ENCODE data around the gene YIF1B. TPM values are rescaled to one million over a fixed set of nuclear protein-coding genes. Genes with fewer than 3 reads are reported as not detected.
A peak's percentile ranks its signal among the peaks of the same experiment; 100 is the strongest.
"Not testable (repeated sequence)": the region's sequence is repeated elsewhere in the genome, so short reads cannot be mapped to it uniquely, and the experiment has no call there.

YIF1B gene
- total RNA-seq (22.9 TPM), polyA plus RNA-seq (10 to 100 TPM; 34.4 to 47.7 (median 36.8) TPM)

GRCh38 chr19:38315657-38316476, at the start of gene YIF1B:
YIF1B (minus strand) TSS chr19:38315947; CDS start chr19:38315917, 30 bp downstream.
- Mint-ChIP-seq H3K36me3 (peaks cover 8% of the 10 kb centered on the region), H3K4me1 (peaks cover 9 to 59% (median 37%) of the 10 kb centered on the region in 4 donors), H3K27me3 (no peaks in the 10 kb centered on the region), H3K27ac (peak within 1 kb of the TSS; percentile 95 to 99 (median 98)), H3K4me3 (peak within 1 kb of the TSS; percentile 87 to 99 (median 94)), H3K9me3 (peaks cover 0 to 1% (median 0%) of the 10 kb centered on the region in 7 donors)
- ATAC-seq (ENCODE audit: low read depth in 2 of 2) (peak; percentile 88 to 90), DNase-seq (peak; percentile 92 to 98 (median 95))
- Histone ChIP-seq H3K4me1 (ENCODE audit: control insufficient read depth, insufficient read depth, low read length, poor library complexity, severe bottlenecking) (peaks cover 44% of the 10 kb centered on the region), H3K9me3 (ENCODE audit: control insufficient read depth in 2 of 2, low read length in 2 of 2) (no peaks in the 10 kb centered on the region), H3K4me3 (ENCODE audit: low read depth, low read length) (peak within 1 kb of the TSS; percentile 86), H3K27ac (ENCODE audit: insufficient read depth, low read length, poor library complexity, severe bottlenecking) (peak within 1 kb of the TSS; percentile 91), H3K36me3 (ENCODE audit: control insufficient read depth, insufficient read depth, low read length) (no peaks in the 10 kb centered on the region), H3K27me3 (ENCODE audit: control insufficient read depth, insufficient read depth, low read length) (no peaks in the 10 kb centered on the region)

- not testable (repeated sequence) for DNase-seq; H3K9me3 Mint-ChIP-seq; ATAC-seq (ENCODE audit: low read depth in 2 of 2); H3K36me3 ChIP-seq (ENCODE audit: control insufficient read depth, insufficient read depth, low read length); H3K27me3 ChIP-seq (ENCODE audit: control insufficient read depth, insufficient read depth, low read length); H3K9me3 ChIP-seq (ENCODE audit: control insufficient read depth in 2 of 2, low read length in 2 of 2); H3K27ac ChIP-seq (ENCODE audit: insufficient read depth, low read length, poor library complexity, severe bottlenecking); H3K27ac Mint-ChIP-seq; H3K36me3 Mint-ChIP-seq
- H3K4me1 Mint-ChIP-seq = peaks cover 0 to 18% (median 6%) of the 10 kb centered on the region in 4 donors
- peaks cover 37% of the 10 kb centered on the region for H3K27me3 Mint-ChIP-seq
- peak overlapping the region in 3 of 4 donors; percentile 4 to 62 (median 31) for H3K4me3 Mint-ChIP-seq
- H3K4me3 ChIP-seq (ENCODE audit: low read depth, low read length) = peak overlapping the region; percentile 37
- H3K4me1 ChIP-seq (ENCODE audit: control insufficient read depth, insufficient read depth, low read length, poor library complexity, severe bottlenecking) = peaks cover 18% of the 10 kb centered on the region
Observed at GRCh38 chr19:38362946-38363688, 47.4 kb upstream of the YIF1B start.

GRCh38 chr19:38362076-38362945, 46.6 kb upstream of the YIF1B start:
- no peaks in the 10 kb centered on the region for H3K27me3 ChIP-seq (ENCODE audit: control insufficient read depth, insufficient read depth, low read length)
- peak overlapping the region; percentile 37 for H3K4me3 ChIP-seq (ENCODE audit: low read depth, low read length)

GRCh38 chr19:38361633-38362075, 45.9 kb upstream of the YIF1B start:
- Histone ChIP-seq H3K4me1 (ENCODE audit: control insufficient read depth, insufficient read depth, low read length, poor library complexity, severe bottlenecking) (peaks cover 18% of the 10 kb centered on the region), H3K27me3 (ENCODE audit: control insufficient read depth, insufficient read depth, low read length) (no peaks in the 10 kb centered on the region), H3K9me3 (ENCODE audit: control insufficient read depth in 2 of 2, low read length in 2 of 2) (no peaks in the 10 kb centered on the region), H3K36me3 (ENCODE audit: control insufficient read depth, insufficient read depth, low read length) (no peaks in the 10 kb centered on the region), H3K27ac (ENCODE audit: insufficient read depth, low read length, poor library complexity, severe bottlenecking) (no peak overlapping the region), H3K4me3 (ENCODE audit: low read depth, low read length) (peak overlapping the region; percentile 26)
- Mint-ChIP-seq H3K4me1 (peaks cover 0 to 18% (median 6%) of the 10 kb centered on the region in 4 donors), H3K27ac (no peak overlapping the region), H3K9me3 (peaks cover 0 to 3% (median 0%) of the 10 kb centered on the region in 7 donors), H3K36me3 (no peaks in the 10 kb centered on the region), H3K27me3 (peaks cover 36% of the 10 kb centered on the region), H3K4me3 (peak overlapping the region; percentile 54 to 87 (median 80))
- ATAC-seq (ENCODE audit: low read depth in 2 of 2) = peak; percentile 62 to 64
- DNase-seq = peak; percentile 34 to 81 (median 56)

More at GRCh38 chr19:38362076-38362945, 46.6 kb upstream of the YIF1B start:
- peaks cover 37% of the 10 kb centered on the region for H3K27me3 Mint-ChIP-seq
- peak overlapping the region; percentile 79 to 87 (median 82) for H3K4me3 Mint-ChIP-seq
- H3K9me3 Mint-ChIP-seq = peaks cover 0 to 3% (median 0%) of the 10 kb centered on the region in 7 donors
- no peaks in the 10 kb centered on the region for H3K36me3 Mint-ChIP-seq
- H3K9me3 ChIP-seq (ENCODE audit: control insufficient read depth in 2 of 2, low read length in 2 of 2) = no peaks in the 10 kb centered on the region
- DNase-seq (peak; percentile 29 to 86 (median 59)), ATAC-seq (ENCODE audit: low read depth in 2 of 2) (peak; percentile 38 to 47)
- H3K4me1 Mint-ChIP-seq = peaks cover 0 to 18% (median 6%) of the 10 kb centered on the region in 4 donors
- no peak overlapping the region for H3K27ac ChIP-seq (ENCODE audit: insufficient read depth, low read length, poor library complexity, severe bottlenecking)
- H3K4me1 ChIP-seq (ENCODE audit: control insufficient read depth, insufficient read depth, low read length, poor library complexity, severe bottlenecking) = peaks cover 18% of the 10 kb centered on the region
- no peaks in the 10 kb centered on the region for H3K36me3 ChIP-seq (ENCODE audit: control insufficient read depth, insufficient read depth, low read length)
- H3K27ac Mint-ChIP-seq = no peak overlapping the region

GRCh38 chr19:38360839-38361631, 45.3 kb upstream of the YIF1B start:
- Histone ChIP-seq H3K27me3 (ENCODE audit: control insufficient read depth, insufficient read depth, low read length) (no peaks in the 10 kb centered on the region), H3K27ac (ENCODE audit: insufficient read depth, low read length, poor library complexity, severe bottlenecking) (no peak overlapping the region), H3K36me3 (ENCODE audit: control insufficient read depth, insufficient read depth, low read length) (no peaks in the 10 kb centered on the region), H3K4me3 (ENCODE audit: low read depth, low read length) (peak overlapping the region; percentile 26), H3K9me3 (ENCODE audit: control insufficient read depth in 2 of 2, low read length in 2 of 2) (no peaks in the 10 kb centered on the region), H3K4me1 (ENCODE audit: control insufficient read depth, insufficient read depth, low read length, poor library complexity, severe bottlenecking) (peaks cover 18% of the 10 kb centered on the region)
- peak overlapping the region; percentile 54 to 87 (median 77) for H3K4me3 Mint-ChIP-seq
- no peak for DNase-seq
- no peaks in the 10 kb centered on the region for H3K36me3 Mint-ChIP-seq
- H3K4me1 Mint-ChIP-seq = peaks cover 0 to 18% (median 6%) of the 10 kb centered on the region in 4 donors
- H3K27ac Mint-ChIP-seq = peak overlapping the region in 2 of 3 donors; percentile 33 to 38
- no peak for ATAC-seq (ENCODE audit: low read depth in 2 of 2)
- H3K27me3 Mint-ChIP-seq = peaks cover 30% of the 10 kb centered on the region
- H3K9me3 Mint-ChIP-seq = peaks cover 0 to 3% (median 0%) of the 10 kb centered on the region in 7 donors

GRCh38 chr19:38360351-38360750, 44.6 kb upstream of the YIF1B start:
- H3K27ac ChIP-seq (ENCODE audit: insufficient read depth, low read length, poor library complexity, severe bottlenecking) = no peak overlapping the region
- no peak for ATAC-seq (ENCODE audit: low read depth in 2 of 2)
- no peaks in the 10 kb centered on the region for H3K36me3 ChIP-seq (ENCODE audit: control insufficient read depth, insufficient read depth, low read length)
- H3K4me1 ChIP-seq (ENCODE audit: control insufficient read depth, insufficient read depth, low read length, poor library complexity, severe bottlenecking) = peaks cover 18% of the 10 kb centered on the region
- peaks cover 0 to 3% (median 0%) of the 10 kb centered on the region in 7 donors for H3K9me3 Mint-ChIP-seq
- no peaks in the 10 kb centered on the region for H3K9me3 ChIP-seq (ENCODE audit: control insufficient read depth in 2 of 2, low read length in 2 of 2)
- peaks cover 32% of the 10 kb centered on the region for H3K27me3 Mint-ChIP-seq
- no peak for DNase-seq
- H3K27ac Mint-ChIP-seq = peak overlapping the region in 1 of 3 donors; percentile 81
- no peaks in the 10 kb centered on the region for H3K27me3 ChIP-seq (ENCODE audit: control insufficient read depth, insufficient read depth, low read length)
- peaks cover 0 to 18% (median 6%) of the 10 kb centered on the region in 4 donors for H3K4me1 Mint-ChIP-seq
- no peak overlapping the region for H3K4me3 ChIP-seq (ENCODE audit: low read depth, low read length)
- no peaks in the 10 kb centered on the region for H3K36me3 Mint-ChIP-seq
- peak overlapping the region; percentile 54 to 87 (median 77) for H3K4me3 Mint-ChIP-seq

Data from CD4-positive, CD25-positive, alpha-beta regulatory T cell (primary cell).